Retinal pigment epithelial cell (primary cell): ENCODE results near the gene TTLL13.

Experiments
- DNase-seq: peaks from one replicate; pipeline ENCODE4 v3.0.0-alpha.2; 2010; ENCODE audit warnings: low read depth
- H3K4me3 ChIP-seq: 2 replicates; pipeline ENCODE4 v1.5.1; 2011; ENCODE audit warnings: mild to moderate bottlenecking, low read length, control low read depth, moderate library complexity
- TF ChIP-seq, protein P1 (sequence below): conservative IDR thresholded peaks from 2 replicates; pipeline ENCODE4 v1.5.1; 2011; ENCODE audit warnings: low read depth, low read length, control low read depth, inconsistent platforms

TTLL13 gene

GRCh38 chr15:90261811-90262210 lies 12.5 kb downstream of the TTLL13 start:
- no peak for DNase-seq
- TF ChIP-seq, protein P1, sequence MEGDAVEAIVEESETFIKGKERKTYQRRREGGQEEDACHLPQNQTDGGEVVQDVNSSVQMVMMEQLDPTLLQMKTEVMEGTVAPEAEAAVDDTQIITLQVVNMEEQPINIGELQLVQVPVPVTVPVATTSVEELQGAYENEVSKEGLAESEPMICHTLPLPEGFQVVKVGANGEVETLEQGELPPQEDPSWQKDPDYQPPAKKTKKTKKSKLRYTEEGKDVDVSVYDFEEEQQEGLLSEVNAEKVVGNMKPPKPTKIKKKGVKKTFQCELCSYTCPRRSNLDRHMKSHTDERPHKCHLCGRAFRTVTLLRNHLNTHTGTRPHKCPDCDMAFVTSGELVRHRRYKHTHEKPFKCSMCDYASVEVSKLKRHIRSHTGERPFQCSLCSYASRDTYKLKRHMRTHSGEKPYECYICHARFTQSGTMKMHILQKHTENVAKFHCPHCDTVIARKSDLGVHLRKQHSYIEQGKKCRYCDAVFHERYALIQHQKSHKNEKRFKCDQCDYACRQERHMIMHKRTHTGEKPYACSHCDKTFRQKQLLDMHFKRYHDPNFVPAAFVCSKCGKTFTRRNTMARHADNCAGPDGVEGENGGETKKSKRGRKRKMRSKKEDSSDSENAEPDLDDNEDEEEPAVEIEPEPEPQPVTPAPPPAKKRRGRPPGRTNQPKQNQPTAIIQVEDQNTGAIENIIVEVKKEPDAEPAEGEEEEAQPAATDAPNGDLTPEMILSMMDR: no peak
- H3K4me3 ChIP-seq: no peak overlapping the region

- H3K4me3 ChIP-seq: no peak overlapping the region
- TF ChIP-seq, protein P1: no peak
- no peak for DNase-seq
These were observed 13.1 kb downstream of the TTLL13 start for GRCh38 chr15:90262426-90262825.

GRCh38 chr15:90264671-90265070 lies 15.3 kb downstream of the TTLL13 start:
- TF ChIP-seq, protein P1: no peak
- H3K4me3 ChIP-seq: peak overlapping the region; percentile 89
- DNase-seq: no peak

- TF ChIP-seq, protein P1: no peak
- DNase-seq: peak; percentile 62
- H3K4me3 ChIP-seq: peak within 1 kb of the TSS; percentile 89
These were observed 16.1 kb downstream of the TTLL13 start, which contains the start of gene NGRN for GRCh38 chr15:90265271-90266060. NGRN (plus strand) TSS chr15:90265672; CDS start chr15:90265713, 41 bp downstream.

DNA sequence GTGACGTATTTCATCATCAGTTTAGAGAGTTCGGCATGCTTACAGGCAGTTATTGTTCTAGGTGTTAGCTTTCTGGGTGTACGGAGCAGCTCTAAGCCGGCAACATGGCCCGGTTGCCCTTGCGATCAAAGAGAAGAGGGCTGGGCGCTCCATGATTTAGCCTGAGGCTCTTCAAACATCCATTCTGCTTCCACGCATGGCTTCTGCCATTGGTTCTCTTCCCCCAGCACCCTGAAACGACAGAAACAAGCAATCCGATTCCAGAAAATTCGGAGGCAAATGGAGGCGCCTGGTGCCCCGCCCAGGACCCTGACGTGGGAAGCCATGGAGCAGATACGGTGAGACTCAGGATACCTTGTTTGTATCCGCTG lies 16.7 kb downstream of the TTLL13 start:
- TF ChIP-seq, protein P1: no peak
- H3K4me3 ChIP-seq: peak overlapping the region; percentile 89
- DNase-seq: no peak

GRCh38 chr15:90266485-90266884 lies 17.1 kb downstream of the TTLL13 start:
- peak overlapping the region; percentile 89 for H3K4me3 ChIP-seq
- no peak for DNase-seq

More at GRCh38 chr15:90266485-90266884, 17.1 kb downstream of the TTLL13 start:
- TF ChIP-seq, protein P1: no peak
